Measurements from ENCODE around the gene ZBTB39.
A peak's percentile ranks its signal among the peaks of the same experiment; 100 is the strongest.
"Not testable (repeated sequence)": the region's sequence is repeated elsewhere in the genome, so short reads cannot be mapped to it uniquely, and the experiment has no call there.

The ZBTB39 gene

GRCh38 chr12:56989861-56990610, 16.3 kb downstream of the ZBTB39 start:
- no peak for DNase-seq
- intact Hi-C loops (cut with DNase I): no loop called here

GRCh38 chr12:56988207-56988739, 18.1 kb downstream of the ZBTB39 start:
- intact Hi-C loops (cut with DNase I): no loop called here
- DNase-seq: peak in 7 of 42 donors; percentile 12 to 53 (median 24)

- intact Hi-C loops (cut with DNase I): loop anchor here (2.0 kb wide), 1 partner anchor 229 kb away; no protein-coding TSS in a partner anchor
- peak; percentile 69 to 94 (median 86) for DNase-seq
Observed at GRCh38 chr12:56987551-56988053, 18.7 kb downstream of the ZBTB39 start.

- intact Hi-C loops (cut with DNase I): loop anchor here (2.0 kb wide), 1 partner anchor 228 kb away; no protein-coding TSS in a partner anchor
- DNase-seq: no peak
Observed at GRCh38 chr12:56987011-56987410, 19.3 kb downstream of the ZBTB39 start.

GRCh38 chr12:56985714-56986113, 20.6 kb downstream of the ZBTB39 start:
- intact Hi-C loops (cut with DNase I): loop anchor here (2.0 kb wide), 1 partner anchor 227 kb away; no protein-coding TSS in a partner anchor
- DNase-seq: not testable (repeated sequence)

- intact Hi-C loops (cut with DNase I): no loop called here
Observed at GRCh38 chr12:56983386-56983785, 23.0 kb downstream of the ZBTB39 start.

GRCh38 chr12:56982578-56983236, 23.6 kb downstream of the ZBTB39 start:
- intact Hi-C loops (cut with DNase I): not testable (repeated sequence)

More at GRCh38 chr12:56983386-56983785, 23.0 kb downstream of the ZBTB39 start:
- DNase-seq: no peak

GRCh38 chr12:56980941-56981530, 25.3 kb downstream of the ZBTB39 start:
- DNase-seq: no peak
- intact Hi-C loops (cut with DNase I): no loop called here

More at GRCh38 chr12:56982578-56983236, 23.6 kb downstream of the ZBTB39 start:
- not testable (repeated sequence) for DNase-seq

- intact Hi-C loops (cut with DNase I): no loop called here
- DNase-seq: no peak
Observed at GRCh38 chr12:56980268-56980667, 26.1 kb downstream of the ZBTB39 start.

- intact Hi-C loops (cut with DNase I): no loop called here
Observed at GRCh38 chr12:56979628-56980027, 26.7 kb downstream of the ZBTB39 start.

GRCh38 chr12:56978397-56979138, 27.8 kb downstream of the ZBTB39 start:
- intact Hi-C loops (cut with DNase I): no loop called here
- no peak for DNase-seq

More at GRCh38 chr12:56979628-56980027, 26.7 kb downstream of the ZBTB39 start:
- no peak for DNase-seq

GRCh38 chr12:56977361-56977760, 29.0 kb downstream of the ZBTB39 start:
- intact Hi-C loops (cut with DNase I); DNase-seq: not testable (repeated sequence)

GRCh38 chr12:56974224-56974623, 32.1 kb downstream of the ZBTB39 start:
- intact Hi-C loops (cut with DNase I); DNase-seq: not testable (repeated sequence)

GRCh38 chr12:56968910-56969309, 37.4 kb downstream of the ZBTB39 start:
- intact Hi-C loops (cut with DNase I); DNase-seq: not testable (repeated sequence)

GRCh38 chr12:56965997-56966642, 40.2 kb downstream of the ZBTB39 start:
- intact Hi-C loops (cut with DNase I); DNase-seq: not testable (repeated sequence)

- intact Hi-C loops (cut with DNase I): not testable (repeated sequence)
Observed at GRCh38 chr12:56965124-56965523, 41.2 kb downstream of the ZBTB39 start.

GRCh38 chr12:56963557-56963956, 42.8 kb downstream of the ZBTB39 start:
- intact Hi-C loops (cut with DNase I): not testable (repeated sequence)

More at GRCh38 chr12:56965124-56965523, 41.2 kb downstream of the ZBTB39 start:
- not testable (repeated sequence) for DNase-seq

GRCh38 chr12:56962247-56962646, 44.1 kb downstream of the ZBTB39 start:
- DNase-seq; intact Hi-C loops (cut with DNase I): not testable (repeated sequence)

More at GRCh38 chr12:56963557-56963956, 42.8 kb downstream of the ZBTB39 start:
- not testable (repeated sequence) for DNase-seq
